ENCODE measurements around the gene FOSB.
"Not testable (repeated sequence)": the region's sequence is repeated elsewhere in the genome, so short reads cannot be mapped to it uniquely, and the experiment has no call there.

DNA sequence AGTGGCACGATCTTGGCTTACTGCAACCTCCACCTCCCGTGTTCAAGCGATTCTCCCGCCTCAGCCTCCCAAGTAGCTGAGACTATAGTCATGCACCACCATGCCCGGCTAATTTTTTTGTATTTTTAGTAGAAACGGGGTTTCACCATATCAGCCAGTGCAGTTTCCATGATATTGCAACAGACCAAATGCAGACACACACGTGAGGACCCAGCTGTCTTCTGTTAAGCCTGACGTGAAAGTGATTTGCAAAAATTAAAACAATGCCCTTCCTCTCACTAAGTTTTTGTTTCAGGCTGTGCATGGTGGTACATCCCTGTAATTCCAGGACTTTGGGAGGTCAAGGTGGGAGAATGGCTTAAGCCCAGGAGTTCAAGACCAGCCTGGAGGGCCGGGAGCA lies 36.8 kb upstream of the FOSB start:
- TF ChIP-seq, protein P1, sequence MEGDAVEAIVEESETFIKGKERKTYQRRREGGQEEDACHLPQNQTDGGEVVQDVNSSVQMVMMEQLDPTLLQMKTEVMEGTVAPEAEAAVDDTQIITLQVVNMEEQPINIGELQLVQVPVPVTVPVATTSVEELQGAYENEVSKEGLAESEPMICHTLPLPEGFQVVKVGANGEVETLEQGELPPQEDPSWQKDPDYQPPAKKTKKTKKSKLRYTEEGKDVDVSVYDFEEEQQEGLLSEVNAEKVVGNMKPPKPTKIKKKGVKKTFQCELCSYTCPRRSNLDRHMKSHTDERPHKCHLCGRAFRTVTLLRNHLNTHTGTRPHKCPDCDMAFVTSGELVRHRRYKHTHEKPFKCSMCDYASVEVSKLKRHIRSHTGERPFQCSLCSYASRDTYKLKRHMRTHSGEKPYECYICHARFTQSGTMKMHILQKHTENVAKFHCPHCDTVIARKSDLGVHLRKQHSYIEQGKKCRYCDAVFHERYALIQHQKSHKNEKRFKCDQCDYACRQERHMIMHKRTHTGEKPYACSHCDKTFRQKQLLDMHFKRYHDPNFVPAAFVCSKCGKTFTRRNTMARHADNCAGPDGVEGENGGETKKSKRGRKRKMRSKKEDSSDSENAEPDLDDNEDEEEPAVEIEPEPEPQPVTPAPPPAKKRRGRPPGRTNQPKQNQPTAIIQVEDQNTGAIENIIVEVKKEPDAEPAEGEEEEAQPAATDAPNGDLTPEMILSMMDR (IDR thresholded peaks at IDR 0.05): not testable (repeated sequence)
- not testable (repeated sequence) for TF ChIP-seq POLR2A, POLR2AphosphoS5 (IDR thresholded peaks at IDR 0.05)
